Raji (cell line): ENCODE results near the gene DNMT3L.

Source experiments
- POLR2A ChIP-seq: IDR thresholded peaks from 2 replicates; pipeline ENCODE4 v1.6.1; 2011; ENCODE audit warnings: low read depth, low read length, control low read depth; ENCODE audit not compliant: insufficient read depth

The DNMT3L gene

DNA sequence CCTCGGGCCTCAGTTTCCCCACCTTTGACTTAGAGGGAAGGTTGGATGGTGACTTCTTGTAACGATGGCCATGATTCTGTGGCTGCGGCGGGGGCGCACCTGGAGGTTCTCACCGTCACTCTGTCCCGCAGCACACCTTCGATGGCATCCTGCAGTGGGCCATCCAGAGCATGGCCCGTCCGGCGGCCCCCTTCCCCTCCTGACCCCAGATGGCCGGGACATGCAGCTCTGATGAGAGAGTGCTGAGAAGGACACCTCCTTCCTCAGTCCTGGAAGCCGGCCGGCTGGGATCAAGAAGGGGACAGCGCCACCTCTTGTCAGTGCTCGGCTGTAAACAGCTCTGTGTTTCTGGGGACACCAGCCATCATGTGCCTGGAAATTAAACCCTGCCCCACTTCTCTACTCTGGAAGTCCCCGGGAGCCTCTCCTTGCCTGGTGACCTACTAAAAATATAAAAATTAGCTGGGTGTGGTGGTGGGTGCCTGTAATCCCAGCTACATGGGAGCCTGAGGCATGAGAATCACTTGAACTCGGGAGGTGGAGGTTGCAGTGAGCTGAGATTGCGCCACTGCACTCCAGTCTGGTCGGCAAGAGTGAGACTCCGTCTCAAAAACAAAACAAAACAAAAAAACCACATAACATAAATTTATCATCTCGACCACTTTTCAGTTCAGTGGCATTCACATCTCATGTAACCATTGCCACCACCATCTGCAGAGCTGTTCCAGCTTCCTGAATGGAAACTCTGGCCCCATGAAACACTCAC lies 36.0 kb upstream of the DNMT3L start:
- no peak for TF ChIP-seq POLR2A

DNA sequence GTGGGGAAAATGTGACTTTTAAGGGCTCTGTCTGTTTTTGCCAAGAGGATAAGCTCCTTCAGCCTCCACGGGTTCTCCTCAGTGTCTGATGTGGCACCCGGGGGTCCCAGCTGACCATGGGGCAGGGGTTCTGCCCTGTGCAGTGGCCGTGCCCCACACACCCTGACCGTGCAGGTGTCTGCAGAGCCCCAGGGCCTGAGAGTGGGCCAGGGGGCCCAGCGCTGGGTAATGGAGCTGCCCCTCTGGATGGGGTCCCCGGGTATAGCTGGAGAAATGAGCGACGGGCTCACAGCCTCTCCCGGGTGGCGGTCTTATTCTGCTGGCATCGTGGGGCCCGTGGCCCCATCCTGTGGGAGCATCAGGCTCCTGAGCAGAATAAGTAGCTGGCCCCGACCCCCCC lies 35.2 kb upstream of the DNMT3L start:
- no peak for TF ChIP-seq POLR2A

DNA sequence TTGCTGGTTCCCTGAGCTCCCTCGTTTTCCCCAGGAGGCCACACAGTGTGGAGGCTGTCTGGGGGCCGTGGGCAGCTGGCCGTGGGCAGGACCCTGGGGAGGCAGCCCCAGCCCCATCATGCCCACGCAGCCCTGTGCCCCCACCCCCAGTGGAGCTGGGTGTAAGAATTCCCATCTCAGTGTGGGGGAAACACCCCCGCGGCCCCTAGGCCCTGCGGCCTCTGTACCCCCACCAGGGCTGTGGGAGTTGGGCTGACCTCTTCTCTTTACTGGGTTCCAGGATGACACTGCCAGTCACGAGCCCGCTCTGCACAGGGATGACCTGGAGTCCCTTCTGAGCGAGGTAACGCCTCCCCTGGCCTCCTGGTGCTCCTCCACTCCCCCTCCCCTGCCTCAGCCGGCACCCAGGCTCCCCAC lies 34.4 kb upstream of the DNMT3L start:
- no peak for TF ChIP-seq POLR2A

DNA sequence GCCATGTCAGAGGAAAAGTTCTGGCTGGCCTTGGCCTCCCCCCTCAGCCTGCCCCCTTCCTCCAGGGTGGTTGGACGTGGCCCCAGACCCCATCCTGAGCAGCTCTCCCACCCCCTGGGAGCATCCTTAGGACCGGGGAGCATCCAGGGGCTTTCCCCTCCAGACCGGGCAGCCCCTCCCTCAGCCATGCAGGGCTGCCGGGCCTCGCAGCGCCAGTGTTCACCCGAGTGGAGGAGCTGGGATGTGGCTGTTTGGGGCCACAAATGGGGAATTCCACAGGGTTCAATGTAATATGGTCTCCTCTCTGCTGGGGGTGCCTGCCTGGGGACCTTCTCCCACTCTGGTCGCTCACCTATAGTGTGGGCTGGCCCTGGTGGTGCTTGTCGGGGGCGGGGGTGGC lies 33.9 kb upstream of the DNMT3L start:
- TF ChIP-seq POLR2A = no peak

DNA sequence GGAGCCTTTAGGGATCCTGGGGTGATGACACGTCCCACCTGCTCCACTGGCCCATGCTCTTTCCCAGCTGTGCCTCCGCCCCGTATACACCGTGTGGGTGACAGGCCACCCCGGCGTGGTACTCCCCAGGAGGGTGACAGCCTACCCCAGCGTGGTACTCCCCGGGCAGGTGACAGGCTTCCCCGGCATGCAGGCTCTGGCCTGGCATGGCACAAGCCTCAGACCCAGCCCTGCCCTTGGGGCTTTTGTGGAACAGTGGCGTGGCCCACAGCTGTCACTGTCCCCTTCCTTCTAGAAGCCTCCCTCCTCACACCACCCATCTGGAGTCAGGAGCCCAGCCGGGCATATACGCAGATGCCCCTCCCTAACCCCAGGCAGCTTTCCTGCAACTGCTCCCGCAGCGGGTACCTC lies 33.5 kb upstream of the DNMT3L start:
- TF ChIP-seq POLR2A = no peak

DNA sequence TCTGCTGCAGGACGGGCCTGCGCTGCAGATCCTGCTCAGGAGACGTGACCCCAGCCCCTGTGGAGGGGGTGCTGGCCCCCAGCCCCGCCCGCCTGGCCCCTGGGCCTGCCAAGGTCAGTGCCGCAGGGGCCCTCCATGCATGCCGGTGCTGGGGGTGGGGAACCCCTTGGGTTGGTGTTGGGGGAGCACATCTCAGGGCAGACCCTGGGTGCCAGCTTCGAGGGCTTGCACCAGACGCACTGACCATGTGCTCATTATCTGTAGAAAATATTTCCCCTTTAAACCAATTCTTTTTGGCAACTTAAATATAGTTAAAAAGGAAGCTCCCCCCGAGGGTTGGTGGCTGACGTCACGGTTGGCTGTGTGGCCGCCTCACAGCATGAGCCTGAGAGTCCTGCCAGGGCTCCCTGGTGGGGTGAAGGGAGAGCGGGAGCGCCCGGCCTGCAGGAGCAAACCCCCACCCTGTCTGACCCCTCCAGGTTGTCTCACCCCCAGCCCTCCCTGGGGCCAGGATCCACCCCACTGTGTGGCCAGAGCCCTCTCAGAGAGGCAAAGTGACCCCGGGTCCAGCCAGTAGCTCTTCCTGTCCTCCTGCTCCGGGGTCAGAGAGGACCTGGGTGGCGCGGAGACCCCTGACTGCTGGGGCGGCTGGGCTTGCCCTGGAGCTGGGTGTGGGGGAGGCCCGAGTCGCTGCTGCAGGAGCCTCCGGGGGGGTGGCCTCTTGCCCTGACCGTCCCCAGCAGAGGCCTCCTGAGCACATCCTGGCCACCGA lies 32.9 kb upstream of the DNMT3L start:
- TF ChIP-seq POLR2A = no peak

DNA sequence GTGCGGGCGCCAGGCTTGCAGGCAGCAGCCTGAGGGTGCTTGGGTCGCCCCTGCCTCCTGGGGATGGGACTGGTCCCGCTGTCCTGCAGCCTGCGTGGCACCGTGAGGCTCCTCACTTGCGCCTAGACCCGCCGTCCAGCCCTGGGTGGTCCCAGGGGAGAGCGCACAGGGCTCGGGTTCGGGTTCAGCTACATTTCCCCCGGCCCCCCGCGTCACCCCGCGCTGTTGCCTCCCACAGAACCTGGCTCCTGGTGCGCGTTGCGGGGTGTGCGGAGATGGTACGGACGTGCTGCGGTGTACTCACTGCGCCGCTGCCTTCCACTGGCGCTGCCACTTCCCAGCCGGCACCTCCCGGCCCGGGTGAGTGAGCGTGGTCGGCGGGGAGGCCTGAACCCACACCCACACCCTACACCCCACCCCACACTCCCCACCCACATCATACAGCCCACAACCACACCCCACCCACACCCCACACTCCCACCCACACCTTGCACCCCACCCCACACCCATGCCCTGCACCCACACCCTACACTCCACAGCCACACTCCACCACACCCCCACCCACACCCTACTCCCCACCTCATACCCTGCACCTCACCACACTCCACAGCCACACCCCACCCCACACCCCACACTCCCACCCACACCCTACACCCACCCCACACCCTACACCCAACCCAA lies 32.0 kb upstream of the DNMT3L start:
- no peak for TF ChIP-seq POLR2A

DNA sequence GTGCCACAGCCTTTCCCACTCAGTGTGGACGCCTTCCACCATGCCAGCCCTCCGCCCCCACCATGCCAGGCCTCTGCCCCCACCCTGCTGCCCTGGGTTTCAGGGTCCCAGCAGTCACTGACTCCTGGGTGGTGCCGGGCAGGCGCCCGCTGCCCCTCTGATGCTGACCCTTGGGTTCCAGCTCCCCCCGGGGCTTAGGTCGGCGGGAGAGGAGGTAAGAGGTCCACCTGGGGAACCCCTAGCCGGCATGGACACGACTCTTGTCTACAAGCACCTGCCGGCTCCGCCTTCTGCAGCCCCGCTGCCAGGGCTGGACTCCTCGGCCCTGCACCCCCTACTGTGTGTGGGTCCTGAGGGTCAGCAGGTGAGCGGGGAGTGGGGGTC lies 31.1 kb upstream of the DNMT3L start:
- TF ChIP-seq POLR2A = no peak

DNA sequence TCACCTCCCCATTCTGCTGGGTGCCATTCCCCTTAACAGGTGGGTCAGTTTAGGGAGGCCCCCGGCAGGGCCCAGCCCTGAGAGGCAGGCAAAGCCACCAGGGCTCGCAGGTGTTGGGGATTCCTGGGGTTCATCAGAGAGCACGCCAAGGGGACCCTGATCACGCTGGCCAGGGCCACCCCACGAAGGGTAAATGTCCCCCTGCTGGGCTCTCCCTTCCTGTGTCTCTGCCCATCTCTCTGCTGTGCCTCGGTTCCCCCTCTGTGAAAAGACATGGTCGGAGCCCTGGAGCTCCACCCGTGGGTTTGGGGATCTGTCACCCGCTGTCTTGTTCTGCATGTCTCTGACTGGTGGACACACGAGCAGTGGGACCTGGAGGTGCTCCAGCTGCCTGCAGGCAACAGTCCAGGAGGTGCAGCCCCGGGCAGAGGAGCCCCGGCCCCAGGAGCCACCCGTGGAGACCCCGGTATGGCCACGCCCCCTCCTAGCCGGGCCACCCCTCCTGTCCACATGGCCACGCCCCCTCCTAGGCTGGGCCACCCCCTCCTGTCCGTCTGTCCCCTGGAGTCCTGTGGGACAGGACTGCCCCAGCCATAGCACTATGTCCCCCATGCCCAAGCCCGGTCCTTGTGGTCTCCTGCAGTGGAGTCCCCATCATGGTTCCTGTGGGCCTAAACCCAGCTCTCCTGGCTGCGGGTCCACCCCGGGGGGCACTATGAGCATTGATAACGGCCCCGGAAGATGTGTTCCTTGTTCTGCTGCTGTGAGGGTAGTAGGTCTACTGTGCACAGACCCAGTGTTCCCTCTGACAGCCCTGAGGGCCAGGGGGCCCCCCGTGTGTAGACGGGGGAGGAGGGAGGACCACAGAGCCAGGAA lies 30.5 kb upstream of the DNMT3L start:
- TF ChIP-seq POLR2A = no peak

DNA sequence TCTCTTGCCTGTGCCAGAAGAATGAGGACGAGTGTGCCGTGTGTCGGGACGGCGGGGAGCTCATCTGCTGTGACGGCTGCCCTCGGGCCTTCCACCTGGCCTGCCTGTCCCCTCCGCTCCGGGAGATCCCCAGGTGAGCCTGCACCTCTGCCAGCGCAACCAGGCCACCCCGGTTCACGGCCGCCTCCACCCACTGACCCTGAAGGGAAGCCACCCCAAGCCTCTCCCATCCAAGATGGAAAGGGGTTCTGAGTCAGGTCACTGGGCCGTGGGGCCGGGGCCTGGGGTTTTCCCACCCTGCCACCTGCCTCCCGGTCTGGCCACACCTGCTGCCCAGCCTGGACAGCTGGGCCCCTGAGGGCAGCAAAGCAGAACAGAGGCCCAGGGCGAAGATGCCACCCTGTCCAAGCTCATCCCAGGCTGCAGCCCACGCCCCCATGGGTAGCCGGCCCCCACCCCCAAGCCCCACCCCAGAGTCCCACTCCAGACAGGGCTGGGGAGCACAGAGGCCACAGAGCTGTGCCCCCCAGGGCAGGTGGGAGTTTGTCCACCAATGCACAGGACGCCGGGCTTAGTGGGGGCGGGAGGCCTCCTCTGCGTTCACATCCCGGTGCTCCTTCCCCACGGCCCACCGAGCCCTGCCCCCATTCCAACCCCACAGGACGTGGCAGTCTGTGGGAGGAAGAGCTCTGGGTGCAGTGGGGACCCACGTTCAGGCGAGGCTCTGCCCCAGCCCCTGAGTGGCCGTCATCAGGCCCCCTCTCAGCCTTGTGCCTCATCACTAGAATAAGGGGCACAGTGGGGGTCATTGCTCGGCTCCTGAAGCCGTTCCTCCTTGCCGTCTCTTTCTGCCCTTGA lies 29.6 kb upstream of the DNMT3L start:
- TF ChIP-seq POLR2A = no peak

DNA sequence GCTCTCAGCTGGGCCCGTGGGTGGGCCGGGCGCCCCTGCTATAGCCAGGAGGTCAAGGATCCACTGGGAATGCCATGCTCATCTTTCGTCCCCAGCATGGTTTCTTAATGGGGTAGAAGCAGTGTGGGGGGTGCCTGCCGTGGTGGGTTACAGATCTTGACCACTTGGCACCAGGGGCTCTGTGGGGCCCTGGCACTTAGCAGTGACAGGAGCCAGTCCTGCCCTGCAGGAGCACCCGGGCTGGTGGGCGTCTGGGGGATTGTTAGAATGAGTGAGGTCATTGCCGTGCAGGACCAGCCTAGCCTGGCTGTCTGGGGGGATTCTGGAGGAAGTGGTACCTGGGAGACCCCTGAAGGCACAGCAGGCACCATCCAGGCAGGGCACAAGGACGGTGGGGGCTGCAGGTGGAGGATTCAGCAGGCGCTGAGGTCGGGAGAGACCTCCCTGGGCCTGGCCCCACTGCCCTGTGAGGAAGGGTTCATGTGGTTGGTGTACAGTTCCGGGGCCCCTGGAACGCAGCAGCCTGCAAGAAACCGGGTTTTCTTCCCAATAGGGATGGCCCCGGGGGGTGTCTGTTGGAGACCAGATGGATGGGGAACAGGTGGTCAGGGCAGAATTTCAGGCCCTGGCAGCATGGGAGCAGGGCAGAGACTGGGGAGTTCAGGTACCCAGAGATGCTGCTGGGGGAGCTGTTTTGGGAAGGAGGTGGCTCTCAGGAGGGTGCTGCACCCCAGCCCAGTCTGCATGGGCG lies 28.8 kb upstream of the DNMT3L start:
- no peak for TF ChIP-seq POLR2A

DNA sequence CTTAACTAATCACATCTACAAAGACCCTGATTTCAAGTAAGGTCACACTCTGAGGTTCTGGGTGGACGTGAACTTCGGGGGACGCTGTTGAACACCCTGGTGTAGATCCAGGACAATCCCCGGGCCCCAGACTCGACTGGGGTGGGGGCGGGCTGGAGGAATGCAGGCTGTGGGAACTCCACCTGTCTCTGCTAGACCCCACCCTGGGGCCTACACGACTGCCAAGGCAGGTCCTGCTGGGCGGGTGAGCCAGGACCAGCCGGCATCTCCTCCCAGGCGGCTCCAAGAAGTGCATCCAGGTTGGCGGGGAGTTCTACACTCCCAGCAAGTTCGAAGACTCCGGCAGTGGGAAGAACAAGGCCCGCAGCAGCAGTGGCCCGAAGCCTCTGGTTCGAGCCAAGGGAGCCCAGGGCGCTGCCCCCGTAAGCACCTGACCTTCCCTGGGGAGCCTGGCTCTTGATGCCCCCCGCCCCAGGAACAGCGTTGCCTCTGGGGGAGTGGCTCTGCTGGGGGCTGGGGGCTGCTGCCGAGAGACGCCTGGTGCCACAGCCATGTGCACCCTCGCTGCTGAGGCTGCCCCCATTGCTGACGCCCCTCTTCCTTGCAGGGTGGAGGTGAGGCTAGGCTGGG lies 27.8 kb upstream of the DNMT3L start:
- TF ChIP-seq POLR2A = no peak
